Neural cell (in vitro differentiated cells): ENCODE measurements around the gene SPEF1. TPM values are rescaled to one million over a fixed set of nuclear protein-coding genes. Genes with fewer than 3 reads are reported as not detected.

Experiments used
- H2AFZ ChIP-seq: fragments of 200-600, 300-800 bp; sonication (generic), shearing (Covaris generic); 2 replicates; pipeline ENCODE4 v1.6.0; 2014; ENCODE audit warnings: low read depth, mild to moderate bottlenecking, antibody characterized with exemption, low read length, moderate library complexity
- H3F3A ChIP-seq: fragments of 200-600 bp; shearing (Covaris generic); 2 replicates; pipeline ENCODE4 v1.6.1; 2016; ENCODE audit warnings: mild to moderate bottlenecking, moderate library complexity, mixed read lengths, antibody characterized with exemption, low read length; ENCODE audit not compliant: insufficient read depth, poor library complexity, severe bottlenecking
- H3K27ac ChIP-seq: fragments of 200-600, 300-800 bp; sonication (generic), shearing (Covaris generic); 2 replicates; pipeline ENCODE4 v1.5.1; 2014; ENCODE audit warnings: mild to moderate bottlenecking, low read length, moderate library complexity
- H3K27me3 ChIP-seq: fragments of 300-800, 200-600 bp; sonication (generic), shearing (Covaris generic); 2 replicates; pipeline ENCODE4 v1.6.0; 2014; ENCODE audit warnings: mild to moderate bottlenecking, low read depth, low read length, moderate library complexity; ENCODE audit not compliant: insufficient read depth
- H3K36me3 ChIP-seq: fragments of 300-800, 200-600 bp; sonication (generic), shearing (Covaris generic); 2 replicates; pipeline ENCODE4 v1.5.1; 2014; ENCODE audit warnings: mild to moderate bottlenecking, antibody characterized with exemption, low read length, moderate library complexity; ENCODE audit not compliant: insufficient read depth
- H3K4me2 ChIP-seq: fragments of 300-800, 200-600 bp; sonication (generic), shearing (Covaris generic); 2 replicates; pipeline ENCODE4 v1.6.0; 2014; ENCODE audit warnings: mild to moderate bottlenecking, low read length
- H3K4me3 ChIP-seq: fragments of 300-800, 200-600 bp; sonication (generic), shearing (Covaris generic); 2 replicates; pipeline ENCODE4 v1.5.1; 2014; ENCODE audit warnings: mild to moderate bottlenecking, low read length, moderate library complexity
- H3K79me2 ChIP-seq: fragments of 200-600 bp; shearing (Covaris generic); replicated peaks from 2 replicates; pipeline ENCODE4 v1.6.0; 2014; ENCODE audit warnings: mild to moderate bottlenecking, low read length, moderate library complexity; ENCODE audit not compliant: insufficient read depth
- H3K9ac ChIP-seq: fragments of 300-800, 200-600 bp; sonication (generic), shearing (Covaris generic); 2 replicates; pipeline ENCODE4 v1.6.1; 2016; ENCODE audit warnings: mild to moderate bottlenecking, low read length, mixed read lengths
- H3K9me2 ChIP-seq: fragments of 200-600 bp; shearing (Covaris generic); 2 replicates; pipeline ENCODE4 v1.6.1; 2016; ENCODE audit warnings: mild to moderate bottlenecking, low read length, mixed read lengths; ENCODE audit not compliant: insufficient read depth
- H3K9me3 ChIP-seq: fragments of 200-600, 300-800 bp; sonication (generic), shearing (Covaris generic); 2 replicates; pipeline ENCODE4 v1.6.1; 2016; ENCODE audit warnings: mild to moderate bottlenecking, mixed run types, low read length, moderate library complexity, mixed read lengths
- H4K20me1 ChIP-seq: fragments of 200-600 bp; shearing (Covaris generic); 2 replicates; pipeline ENCODE4 v1.6.1; 2016; ENCODE audit warnings: mild to moderate bottlenecking, mixed run types; ENCODE audit not compliant: insufficient read depth
- CTCF ChIP-seq: fragments of 450-650 bp; IDR thresholded peaks from 2 replicates; pipeline ENCODE4 v1.5.1; 2014; ENCODE audit warnings: antibody characterized with exemption, mild to moderate bottlenecking, moderate library complexity; ENCODE audit not compliant: poor library complexity, severe bottlenecking
- EP300 ChIP-seq: fragments of 450-650 bp; conservative IDR thresholded peaks from 2 replicates; pipeline ENCODE4 v1.6.1; 2014; ENCODE audit warnings: antibody characterized with exemption, mild to moderate bottlenecking, moderate library complexity; ENCODE audit not compliant: poor library complexity, severe bottlenecking
- EZH2 ChIP-seq: fragments of 200-600, 300-800 bp; shearing (Covaris generic), sonication (generic); IDR thresholded peaks from 2 replicates; pipeline ENCODE4 v1.6.1; 2014; ENCODE audit warnings: antibody characterized with exemption, low read length, borderline replicate concordance, mild to moderate bottlenecking; ENCODE audit not compliant: insufficient read depth, poor library complexity, severe bottlenecking
- MXI1 ChIP-seq: fragments of 450-650 bp; conservative IDR thresholded peaks from 2 replicates; pipeline ENCODE4 v1.6.1; 2014; ENCODE audit warnings: antibody characterized with exemption, mild to moderate bottlenecking; ENCODE audit not compliant: poor library complexity, severe bottlenecking
- POLR2AphosphoS5 ChIP-seq: IDR thresholded peaks from 2 replicates; pipeline ENCODE4 v1.6.1; 2012
- RAD21 ChIP-seq: fragments of 450-650 bp; conservative IDR thresholded peaks from 2 replicates; pipeline ENCODE4 v1.6.1; 2014; ENCODE audit warnings: antibody characterized with exemption, mild to moderate bottlenecking, moderate library complexity
- REST ChIP-seq: IDR thresholded peaks from 2 replicates; pipeline ENCODE4 v1.6.1; 2012; ENCODE audit warnings: borderline replicate concordance
- SMC3 ChIP-seq: fragments of 450-650 bp; conservative IDR thresholded peaks from 2 replicates; pipeline ENCODE4 v1.6.1; 2014; ENCODE audit warnings: antibody characterized with exemption, mild to moderate bottlenecking, moderate library complexity; ENCODE audit not compliant: poor library complexity
- TAF1 ChIP-seq: IDR thresholded peaks from 2 replicates; pipeline ENCODE4 v1.6.1; 2012; ENCODE audit warnings: low read depth
- polyA plus RNA-seq: library from polyadenylated mRNA; depleted of rRNA; stranded (reverse); fragments of >200 nt; gene quantifications from 2 replicates; pipeline ENCODE4 v1.2.3, GENCODE V29; 2014

The SPEF1 gene
- polyA plus RNA-seq, 1 donor from 2014 or later = 0.58 TPM

GRCh38 chr20:3813848-3814581 lies 32.8 kb upstream of the SPEF1 start:
- no peaks in the 10 kb centered on the region for H3K79me2 ChIP-seq
- no peak overlapping the region for H3K9ac ChIP-seq
- TF ChIP-seq EZH2 (no peak), MXI1 (no peak), SMC3 (no peak), POLR2AphosphoS5 (no peak), TAF1 (no peak)
- no peaks in the 10 kb centered on the region for H3K36me3 ChIP-seq
- H3K4me2 ChIP-seq = no peak overlapping the region
- no peaks in the 10 kb centered on the region for H3K27me3 ChIP-seq
- no peaks in the 10 kb centered on the region for H3K9me3 ChIP-seq
- no peaks in the 10 kb centered on the region for H3F3A ChIP-seq
- H2AFZ ChIP-seq = no peak overlapping the region
- no peak overlapping the region for H3K27ac ChIP-seq
- no peaks in the 10 kb centered on the region for H3K9me2 ChIP-seq
- H4K20me1 ChIP-seq = no peaks in the 10 kb centered on the region
- no peak overlapping the region for H3K4me3 ChIP-seq

- no peak overlapping the region for H3K4me2 ChIP-seq
- no peak overlapping the region for H3K27ac ChIP-seq
- H3K79me2 ChIP-seq = no peaks in the 10 kb centered on the region
- H3K36me3 ChIP-seq = no peaks in the 10 kb centered on the region
- no peaks in the 10 kb centered on the region for H3K9me2 ChIP-seq
- TF ChIP-seq EZH2 (no peak), REST (no peak), MXI1 (no peak), CTCF (no peak), EP300 (no peak), TAF1 (no peak), RAD21 (no peak), POLR2AphosphoS5 (no peak)
- H3K9ac ChIP-seq = no peak overlapping the region
- H3K9me3 ChIP-seq = no peaks in the 10 kb centered on the region
- no peak overlapping the region for H2AFZ ChIP-seq
- H3K4me3 ChIP-seq = no peak overlapping the region
- no peaks in the 10 kb centered on the region for H3F3A ChIP-seq
- H3K27me3 ChIP-seq = no peaks in the 10 kb centered on the region
- H4K20me1 ChIP-seq = no peaks in the 10 kb centered on the region
These were observed 32.0 kb upstream of the SPEF1 start for GRCh38 chr20:3812975-3813847.
